OCI-LY7 (cell line): ENCODE measurements around the gene THSD7A. TPM values are rescaled to one million over a fixed set of nuclear protein-coding genes. Genes with fewer than 3 reads are reported as not detected.

Experiments
- BruUV-seq: library from RNA; stranded (reverse); fragments of 400-500 nt; replicated peaks from 2 replicates; lab custom pipeline; 2021; lab: Mats Ljungman, UMichigan
- CTCF ChIA-PET: fragments of 300-600 bp; sonication (Branson Sonifier 250); formaldehyde crosslinking; loops from one replicate; lab custom pipeline; 2022; ENCODE audit warnings: antibody characterized with exemption; ENCODE audit not compliant: unreplicated experiment; lab: Charles Lee
- POLR2A ChIA-PET: fragments of 300-600 bp; sonication (Branson Sonifier 250); formaldehyde crosslinking; loops from one replicate; lab custom pipeline; 2022; ENCODE audit warnings: antibody characterized with exemption; lab: Charles Lee
- DNase-seq: peaks from one replicate; pipeline ENCODE4 v3.0.0-alpha.2; 2015; ENCODE audit warnings: low spot score
- H2AFZ ChIP-seq: fragments of 200-600 bp; sonication (generic), shearing (Covaris generic); 2 replicates; pipeline ENCODE4 v1.6.1; 2014; ENCODE audit warnings: mild to moderate bottlenecking, antibody characterized with exemption, low read length, moderate library complexity
- H3K27ac ChIP-seq: fragments of 200-600 bp; sonication (generic); 2 replicates; pipeline ENCODE4 v1.5.1; 2014; ENCODE audit warnings: mixed run types, low read depth, mild to moderate bottlenecking, moderate library complexity, low read length, inconsistent platforms; ENCODE audit not compliant: poor library complexity, severe bottlenecking
- H3K36me3 ChIP-seq: fragments of 200-600 bp; sonication (generic); 2 replicates; pipeline ENCODE4 v1.6.1; 2014; ENCODE audit warnings: mild to moderate bottlenecking, antibody characterized with exemption, low read length, moderate library complexity, mixed read lengths; ENCODE audit not compliant: insufficient read depth
- H3K4me1 ChIP-seq: fragments of 200-600 bp; sonication (generic); 2 replicates; pipeline ENCODE4 v1.5.1; 2014; ENCODE audit warnings: mild to moderate bottlenecking, low read length; ENCODE audit not compliant: insufficient read depth, poor library complexity, severe bottlenecking
- H3K4me2 ChIP-seq: fragments of 200-600 bp; sonication (generic); 2 replicates; pipeline ENCODE4 v1.6.1; 2014; ENCODE audit warnings: mild to moderate bottlenecking, low read length
- H3K4me3 ChIP-seq: fragments of 200-600 bp; sonication (generic); 2 replicates; pipeline ENCODE4 v1.5.1; 2014; ENCODE audit warnings: mild to moderate bottlenecking, low read depth, low read length; ENCODE audit not compliant: poor library complexity, severe bottlenecking
- H3K79me2 ChIP-seq: fragments of 200-600 bp; sonication (generic); 2 replicates; pipeline ENCODE4 v1.6.1; 2016; ENCODE audit warnings: low read depth, mild to moderate bottlenecking, low read length, moderate library complexity, mixed read lengths; ENCODE audit not compliant: insufficient read depth
- H3K9me2 ChIP-seq: fragments of 200-600 bp; sonication (generic); 2 replicates; pipeline ENCODE4 v1.6.1; 2016; ENCODE audit warnings: mild to moderate bottlenecking, low read length, mixed read lengths; ENCODE audit not compliant: insufficient read depth
- H3K9me3 ChIP-seq: fragments of 200-600 bp; sonication (generic); 2 replicates; pipeline ENCODE4 v1.6.1; 2014; ENCODE audit warnings: mild to moderate bottlenecking, mixed run types, low read length, mixed read lengths
- H4K20me1 ChIP-seq: fragments of 200-600 bp; sonication (generic); 2 replicates; pipeline ENCODE4 v1.6.1; 2014; ENCODE audit warnings: mild to moderate bottlenecking, antibody characterized with exemption, low read length, moderate library complexity, mixed read lengths; ENCODE audit not compliant: insufficient read depth
- CTCF ChIP-seq: fragments of 200-600 bp; sonication (generic); conservative IDR thresholded peaks from 2 replicates; pipeline ENCODE4 v1.5.1; 2014; ENCODE audit warnings: mild to moderate bottlenecking, antibody characterized with exemption, low read length, moderate library complexity, mixed read lengths
- EZH2phosphoT487 ChIP-seq: fragments of 200-600 bp; sonication (generic); IDR thresholded peaks from 2 replicates; pipeline ENCODE4 v1.6.1; 2018; ENCODE audit warnings: low read depth, borderline replicate concordance, mild to moderate bottlenecking, mixed run types, antibody characterized with exemption, low read length, moderate library complexity, mixed read lengths
- intact Hi-C: fragments of 100-400 bp; cut with micrococcal nuclease; formaldehyde crosslinking; loops from one replicate; pipeline ENCODE4 v1.10.0; 2022; ENCODE audit not compliant: unreplicated experiment
- total RNA-seq, 2 experiments: library from RNA; depleted of rRNA in 1 of 2; stranded (reverse); fragments of >200 nt in 1 of 2; shearing (Covaris generic) in 1 of 2; gene quantifications; 2 replicates each; pipeline ENCODE4 v1.2.3, GENCODE V29; 2014 to 2022

THSD7A gene
- total RNA-seq, 2 experiments from 2014 or later: 0.13 TPM; not detected in 1

- no peak overlapping the region for H3K4me2 ChIP-seq
- ChIA-PET CTCF (no interaction called here), POLR2A (interaction anchor here (0.6 kb wide), 1 partner anchor 289 kb away, joined by 4 read pairs; no protein-coding TSS in a partner anchor)
- H3K79me2 ChIP-seq: no peaks in the 10 kb centered on the region
- peaks cover 26% of the 10 kb centered on the region for H3K4me1 ChIP-seq
- H4K20me1 ChIP-seq: no peaks in the 10 kb centered on the region
- intact Hi-C loops: no loop called here
- TF ChIP-seq EZH2phosphoT487 (no peak), CTCF (no peak)
- H3K9me3 ChIP-seq: no peaks in the 10 kb centered on the region
- no peaks in the 10 kb centered on the region for H3K36me3 ChIP-seq
- H3K9me2 ChIP-seq: no peaks in the 10 kb centered on the region
- no peak overlapping the region for H3K27ac ChIP-seq
- no peak overlapping the region for H3K4me3 ChIP-seq
- no peak overlapping the region for H2AFZ ChIP-seq
- no TSS peak for BruUV-seq
- DNase-seq: no peak
Measured at GRCh38 chr7:11541330-11541729, 290.7 kb downstream of the THSD7A start.

DNA sequence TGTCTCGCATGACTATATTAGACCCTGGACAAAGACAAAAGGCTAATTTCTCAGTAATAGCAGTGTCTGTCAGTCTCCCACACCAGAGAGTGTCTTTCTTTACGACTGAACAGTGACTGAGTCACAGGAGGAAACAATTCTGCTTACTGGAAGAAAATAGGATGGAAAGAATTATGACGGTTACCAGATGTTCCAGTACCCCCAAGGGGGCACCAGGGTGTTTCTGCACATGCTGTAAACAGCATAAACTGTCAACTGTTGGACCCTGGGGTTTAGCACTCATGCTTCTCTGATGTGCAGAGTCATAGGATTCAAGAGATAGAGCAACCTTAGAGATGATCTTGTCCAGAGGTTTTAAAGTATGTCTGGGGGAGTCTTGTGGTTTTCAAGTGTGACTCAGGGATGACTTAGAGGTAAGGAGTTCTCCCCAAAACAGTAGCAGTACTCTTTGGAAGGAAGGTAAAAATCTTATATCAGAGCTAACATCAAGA is 291.7 kb downstream of the THSD7A start:
- Histone ChIP-seq H3K79me2 (no peaks in the 10 kb centered on the region), H2AFZ (peak overlapping the region; percentile 79), H3K9me2 (no peaks in the 10 kb centered on the region), H3K9me3 (no peaks in the 10 kb centered on the region), H3K27ac (peak overlapping the region; percentile 74), H3K4me2 (peak overlapping the region; percentile 50), H4K20me1 (no peaks in the 10 kb centered on the region), H3K36me3 (no peaks in the 10 kb centered on the region), H3K4me3 (no peak overlapping the region), H3K4me1 (peaks cover 26% of the 10 kb centered on the region)
- intact Hi-C loops: no loop called here
- TF ChIP-seq CTCF: no peak
- no peak for TF ChIP-seq EZH2phosphoT487
- DNase-seq: peak; percentile 77
- ChIA-PET POLR2A (no interaction called here), CTCF (no interaction called here)
- no TSS peak for BruUV-seq

GRCh38 chr7:11539853-11540252 is 292.1 kb downstream of the THSD7A start:
- Histone ChIP-seq H3K9me2 (no peaks in the 10 kb centered on the region), H3K4me2 (peak overlapping the region; percentile 50), H3K79me2 (no peaks in the 10 kb centered on the region), H3K9me3 (no peaks in the 10 kb centered on the region), H4K20me1 (no peaks in the 10 kb centered on the region), H2AFZ (peak overlapping the region; percentile 79; the same call in 1 of the 2 replicates), H3K4me3 (no peak overlapping the region), H3K36me3 (no peaks in the 10 kb centered on the region), H3K27ac (peak overlapping the region; percentile 74), H3K4me1 (peaks cover 26% of the 10 kb centered on the region)
- intact Hi-C loops: no loop called here
- DNase-seq: peak; percentile 21
- ChIA-PET POLR2A (interaction anchor here (1.9 kb wide), 1 partner anchor 11 kb away, joined by 6 read pairs; no protein-coding TSS in a partner anchor), CTCF (no interaction called here)
- TF ChIP-seq EZH2phosphoT487 (no peak), CTCF (no peak)
- BruUV-seq: no TSS peak
